Fibroblast of skin of right biceps (primary cell): ENCODE data around the gene PHLPP2.
"Not testable (repeated sequence)": the region's sequence is repeated elsewhere in the genome, so short reads cannot be mapped to it uniquely, and the experiment has no call there.

Experiments
- DNase-seq: peaks from one replicate; pipeline ENCODE4 v3.0.0-alpha.2; 2013

PHLPP2 gene

GRCh38 chr16:71722801-71723536, 1.5 kb downstream of the PHLPP2 start:
- peak; percentile 70 for DNase-seq

GRCh38 chr16:71721066-71721740, 3.3 kb downstream of the PHLPP2 start:
- no peak for DNase-seq

GRCh38 chr16:71712501-71712900, 12.0 kb downstream of the PHLPP2 start:
- DNase-seq = no peak

- DNase-seq = no peak
Measured at GRCh38 chr16:71711789-71712188, 12.7 kb downstream of the PHLPP2 start.

GRCh38 chr16:71709229-71709781, 15.2 kb downstream of the PHLPP2 start:
- peak; percentile 85 for DNase-seq

- no peak for DNase-seq
Measured at GRCh38 chr16:71708696-71709095, 15.8 kb downstream of the PHLPP2 start.

GRCh38 chr16:71707199-71707598, 17.3 kb downstream of the PHLPP2 start:
- DNase-seq = no peak

- no peak for DNase-seq
Measured at GRCh38 chr16:71706046-71706445, 18.5 kb downstream of the PHLPP2 start.

GRCh38 chr16:71703333-71703732, 21.2 kb downstream of the PHLPP2 start:
- no peak for DNase-seq

GRCh38 chr16:71700831-71701230, 23.7 kb downstream of the PHLPP2 start:
- no peak for DNase-seq

GRCh38 chr16:71698491-71698890, 26.0 kb downstream of the PHLPP2 start:
- no peak for DNase-seq

- DNase-seq = no peak
Measured at GRCh38 chr16:71693164-71693563, 31.3 kb downstream of the PHLPP2 start.

- no peak for DNase-seq
Measured at GRCh38 chr16:71689901-71690300, 34.6 kb downstream of the PHLPP2 start.

- DNase-seq = no peak
Measured at GRCh38 chr16:71687861-71688260, 36.6 kb downstream of the PHLPP2 start.

GRCh38 chr16:71684280-71684679, 40.2 kb downstream of the PHLPP2 start:
- not testable (repeated sequence) for DNase-seq

- DNase-seq = no peak
Measured at GRCh38 chr16:71681360-71681759, 43.1 kb downstream of the PHLPP2 start.

- DNase-seq = no peak
Measured at GRCh38 chr16:71676236-71676635, 48.3 kb downstream of the PHLPP2 start.

GRCh38 chr16:71675380-71675779, 49.1 kb downstream of the PHLPP2 start:
- DNase-seq = no peak

- DNase-seq = no peak
Measured at GRCh38 chr16:71674229-71674628, 50.3 kb downstream of the PHLPP2 start.

GRCh38 chr16:71673582-71673973, 50.9 kb downstream of the PHLPP2 start:
- DNase-seq = no peak

GRCh38 chr16:71672803-71673581, 51.5 kb downstream of the PHLPP2 start:
- no peak for DNase-seq

GRCh38 chr16:71672125-71672524, 52.4 kb downstream of the PHLPP2 start:
- no peak for DNase-seq

- no peak for DNase-seq
Measured at GRCh38 chr16:71671165-71671564, 53.3 kb downstream of the PHLPP2 start.
